Tibial nerve (tissue), 4 donors: ENCODE measurements around the gene EFHD2. TPM values are rescaled to one million over a fixed set of nuclear protein-coding genes. Genes with fewer than 3 reads are reported as not detected.

Experiments
- DNase-seq, 2 donors: peaks; one replicate each; pipeline ENCODE4 v3.0.0-alpha.2; 2019; ENCODE audit warnings: low spot score in 2 of 2
- H3K27ac ChIP-seq, 4 donors: fragments of 200-600 bp; sonication (generic) in 3 of 4; one replicate each; pipeline ENCODE4 v1.5.1; 2017 to 2019; ENCODE audit warnings: mild to moderate bottlenecking in 1 of 4
- H3K27me3 ChIP-seq, 2 donors: fragments of 200-600 bp; sonication (generic) in 1 of 2; one replicate each; pipeline versions ENCODE4 v1.5.1 to v1.6.0; 2017 to 2019
- H3K36me3 ChIP-seq, 3 donors: fragments of 200-600 bp; sonication (generic); one replicate each; pipeline ENCODE4 v1.5.1; 2018 to 2019
- H3K4me1 ChIP-seq, 4 donors: fragments of 200-600 bp; sonication (generic) in 3 of 4; one replicate each; pipeline ENCODE4 v1.5.1; 2017 to 2019
- H3K4me3 ChIP-seq, 4 donors: fragments of 200-600 bp; sonication (generic) in 3 of 4; one replicate each; pipeline ENCODE4 v1.5.1; 2017 to 2019; ENCODE audit warnings: mild to moderate bottlenecking in 1 of 4, moderate library complexity in 1 of 4
- H3K9me3 ChIP-seq, 4 donors: fragments of 200-600 bp; sonication (generic) in 3 of 4; one replicate each; pipeline ENCODE4 v1.5.1; 2017 to 2019
- CTCF ChIP-seq, 5 experiments: fragments of 200-600 bp in 3 of 5; fragments of 450-650 bp in 2 of 5; sonication (generic) in 3 of 5; IDR thresholded peaks; one replicate each; pipeline ENCODE4 v1.5.1; 2016 to 2019; ENCODE audit warnings: antibody characterized with exemption in 5 of 5, mild to moderate bottlenecking in 3 of 5, moderate library complexity in 2 of 5
- EP300 ChIP-seq, 2 donors: sonication (generic); formaldehyde crosslinking; IDR thresholded peaks; one replicate each; pipeline ENCODE4 v1.6.1; 2017; ENCODE audit warnings: antibody characterized with exemption in 2 of 2, mild to moderate bottlenecking in 1 of 2
- POLR2A ChIP-seq, 2 donors: fragments of 450-650 bp; IDR thresholded peaks; one replicate each; pipeline ENCODE4 v1.6.1; 2017; ENCODE audit warnings: antibody characterized with exemption in 2 of 2, mild to moderate bottlenecking in 2 of 2, moderate library complexity in 2 of 2
- WGBS, 2 donors: methylation state at CpG; one replicate each; pipeline ENCODE4 v1.1.5; 2018; 5-methylcytosine and 5-hydroxymethylcytosine counted together
- total RNA-seq, 4 donors: library from RNA; depleted of rRNA; stranded (reverse); fragments of >200 nt; gene quantifications; one replicate each; pipeline ENCODE4 v1.1.0, GENCODE V29; 2016

EFHD2 gene
- total RNA-seq, 4 donors from 2014 or later = 17.0 to 61.5 (median 29.6) TPM

- H3K9me3 ChIP-seq = no peaks in the 10 kb centered on the region
- no peaks in the 10 kb centered on the region for H3K36me3 ChIP-seq
- TF ChIP-seq EP300 (IDR thresholded peaks at IDR 0.05) = no peak
- no peak for TF ChIP-seq CTCF (IDR thresholded peaks at IDR 0.05)
- peak overlapping the region; percentile 10 to 92 (median 80) for H3K27ac ChIP-seq
- H3K27me3 ChIP-seq = no peaks in the 10 kb centered on the region
- H3K4me3 ChIP-seq = peak overlapping the region; percentile 66 to 98 (median 79)
- H3K4me1 ChIP-seq = peaks cover 0 to 60% (median 20%) of the 10 kb centered on the region in 4 donors
- 27 to 40% methylated on average over 11 to 14 of the region's 14 CpGs for WGBS, 2 donors
- DNase-seq = no peak
Measured at GRCh38 chr1:15408890-15409387, 749 bp upstream of the EFHD2 start.

- 3 to 8% methylated on average over 17 to 34 of the region's 53 CpGs for WGBS, 2 donors
- Histone ChIP-seq H3K36me3 (no peaks in the 10 kb centered on the region), H3K27me3 (no peaks in the 10 kb centered on the region), H3K27ac (peak overlapping the region; percentile 7 to 92 (median 53)), H3K4me1 (peaks cover 0 to 71% (median 22%) of the 10 kb centered on the region in 4 donors), H3K9me3 (no peaks in the 10 kb centered on the region), H3K4me3 (peak overlapping the region; percentile 66 to 98 (median 79))
- TF ChIP-seq EP300 (IDR thresholded peaks at IDR 0.05) (no peak), CTCF (IDR thresholded peaks at IDR 0.05) (no peak), POLR2A (IDR thresholded peaks at IDR 0.05) (no peak)
- DNase-seq = no peak
Measured at GRCh38 chr1:15410223-15410883, 665 bp downstream of the EFHD2 start.

GRCh38 chr1:15410884-15411245 is 1.2 kb downstream of the EFHD2 start:
- no peaks in the 10 kb centered on the region for H3K9me3 ChIP-seq
- H3K27ac ChIP-seq = peak overlapping the region in 3 of 4 donors; percentile 52 to 92 (median 78)
- 52 to 59% methylated on average over 11 of the region's 11 CpGs for WGBS, 2 donors
- no peak for TF ChIP-seq EP300 (IDR thresholded peaks at IDR 0.05)
- no peak for TF ChIP-seq POLR2A (IDR thresholded peaks at IDR 0.05)
- TF ChIP-seq CTCF (IDR thresholded peaks at IDR 0.05) = no peak
- no peaks in the 10 kb centered on the region for H3K36me3 ChIP-seq
- no peak for DNase-seq
- peak overlapping the region; percentile 66 to 98 (median 79) for H3K4me3 ChIP-seq
- peaks cover 0 to 76% (median 25%) of the 10 kb centered on the region in 4 donors for H3K4me1 ChIP-seq
- no peaks in the 10 kb centered on the region for H3K27me3 ChIP-seq

- H3K27ac ChIP-seq = peak overlapping the region in 3 of 4 donors; percentile 52 to 92 (median 78)
- 52 to 88% methylated on average over 9 to 12 of the region's 12 CpGs for WGBS, 2 donors
- H3K27me3 ChIP-seq = no peaks in the 10 kb centered on the region
- H3K36me3 ChIP-seq = no peaks in the 10 kb centered on the region
- peak in 1 of 2 donors; percentile 26 for TF ChIP-seq EP300 (IDR thresholded peaks at IDR 0.05)
- TF ChIP-seq POLR2A (IDR thresholded peaks at IDR 0.05) = no peak
- peaks cover 0 to 82% (median 29%) of the 10 kb centered on the region in 4 donors for H3K4me1 ChIP-seq
- no peaks in the 10 kb centered on the region for H3K9me3 ChIP-seq
- peak in 1 of 2 donors; percentile 51 for DNase-seq
- H3K4me3 ChIP-seq = peak overlapping the region in 3 of 4 donors; percentile 66 to 98 (median 85)
Measured at GRCh38 chr1:15411593-15412137, 2.0 kb downstream of the EFHD2 start.

- peak overlapping the region in 3 of 4 donors; percentile 66 to 98 (median 85) for H3K4me3 ChIP-seq
- no peaks in the 10 kb centered on the region for H3K9me3 ChIP-seq
- H3K27me3 ChIP-seq = no peaks in the 10 kb centered on the region
- peaks cover 0 to 82% (median 29%) of the 10 kb centered on the region in 4 donors for H3K4me1 ChIP-seq
- no peak for DNase-seq
- no peak for TF ChIP-seq EP300 (IDR thresholded peaks at IDR 0.05)
- no peak for TF ChIP-seq POLR2A (IDR thresholded peaks at IDR 0.05)
- TF ChIP-seq CTCF (IDR thresholded peaks at IDR 0.05) = no peak
- peak overlapping the region in 3 of 4 donors; percentile 43 to 92 (median 78) for H3K27ac ChIP-seq
- 70 to 75% methylated on average over 16 of the region's 16 CpGs for WGBS, 2 donors
- no peaks in the 10 kb centered on the region for H3K36me3 ChIP-seq
Measured at GRCh38 chr1:15412175-15412800, 2.6 kb downstream of the EFHD2 start.
